Measurements from ENCODE around the gene TRMT2A. TPM values are rescaled to one million over a fixed set of nuclear protein-coding genes. Genes with fewer than 3 reads are reported as not detected.
A peak's percentile ranks its signal among the peaks of the same experiment; 100 is the strongest.

The TRMT2A gene
- total RNA-seq, 1 donor from 2014 or later, result 70.4 TPM

GRCh38 chr22:20147237-20147988 is 30.4 kb upstream of the TRMT2A start:
- Histone ChIP-seq H3K36me3 (peaks cover 13% of the 10 kb centered on the region), H3K4me3 (no peak overlapping the region), H3K9me3 (no peaks in the 10 kb centered on the region), H3K27me3 (ENCODE audit: low read depth) (no peaks in the 10 kb centered on the region), H3K4me1 (no peaks in the 10 kb centered on the region), H3K27ac (no peak overlapping the region)
- TF ChIP-seq CTCF (IDR thresholded peaks at IDR 0.05), result no peak
- ATAC-seq (no peak), DNase-seq (no peak)
- intact Hi-C loops (cut with DNase I), result no loop called here

- no peaks in the 10 kb centered on the region for H3K9me3 ChIP-seq
- H3K36me3 ChIP-seq, result peaks cover 13% of the 10 kb centered on the region
- intact Hi-C loops (cut with DNase I), result no loop called here
- no peak for DNase-seq
- H3K27ac ChIP-seq, result no peak overlapping the region
- no peaks in the 10 kb centered on the region for H3K27me3 ChIP-seq (ENCODE audit: low read depth)
- ATAC-seq, result no peak
- TF ChIP-seq CTCF (IDR thresholded peaks at IDR 0.05), result no peak
- no peaks in the 10 kb centered on the region for H3K4me1 ChIP-seq
- no peak overlapping the region for H3K4me3 ChIP-seq
Measured at GRCh38 chr22:20146777-20147176, 29.8 kb upstream of the TRMT2A start.

- H3K27ac ChIP-seq, result no peak overlapping the region
- no peak for TF ChIP-seq CTCF (IDR thresholded peaks at IDR 0.05)
- no peaks in the 10 kb centered on the region for H3K9me3 ChIP-seq
- no peak for DNase-seq
- no peaks in the 10 kb centered on the region for H3K4me1 ChIP-seq
- H3K27me3 ChIP-seq (ENCODE audit: low read depth), result no peaks in the 10 kb centered on the region
- no peak overlapping the region for H3K4me3 ChIP-seq
- intact Hi-C loops (cut with DNase I), result no loop called here
- peaks cover 17% of the 10 kb centered on the region for H3K36me3 ChIP-seq
- ATAC-seq, result no peak
Measured at GRCh38 chr22:20145832-20146223, 28.8 kb upstream of the TRMT2A start.

- intact Hi-C loops (cut with DNase I), result no loop called here
- peaks cover 22% of the 10 kb centered on the region for H3K36me3 ChIP-seq
- ATAC-seq, result peak; percentile 37 to 40
Measured at GRCh38 chr22:20145206-20145831, 28.3 kb upstream of the TRMT2A start.

More at GRCh38 chr22:20145206-20145831, 28.3 kb upstream of the TRMT2A start:
- no peaks in the 10 kb centered on the region for H3K27me3 ChIP-seq (ENCODE audit: low read depth)
- no peak overlapping the region for H3K4me3 ChIP-seq
- H3K9me3 ChIP-seq, result no peaks in the 10 kb centered on the region
- H3K4me1 ChIP-seq, result no peaks in the 10 kb centered on the region
- peak; percentile 67 for DNase-seq
- no peak overlapping the region for H3K27ac ChIP-seq
- no peak for TF ChIP-seq CTCF (IDR thresholded peaks at IDR 0.05)
